ENCODE results near the gene NEK9. TPM values are rescaled to one million over a fixed set of nuclear protein-coding genes. Genes with fewer than 3 reads are reported as not detected.

Gene NEK9
- total RNA-seq, 1 donor from 2014 or later: 25.9 TPM

GRCh38 chr14:75077794-75078193, 49.1 kb downstream of the NEK9 start:
- no peak overlapping the region for H3K27ac ChIP-seq
- H3K4me3 ChIP-seq: no peak overlapping the region
- H3K4me3 Mint-ChIP-seq: no peak overlapping the region
- DNase-seq (ENCODE audit: low spot score): no peak
- no peaks in the 10 kb centered on the region for H3K9me3 Mint-ChIP-seq
- TF ChIP-seq EZH2 (IDR thresholded peaks at IDR 0.05) (no peak), EZH2phosphoT487 (IDR thresholded peaks at IDR 0.05) (no peak), CTCF (IDR thresholded peaks at IDR 0.05) (no peak)
- H3F3A ChIP-seq (ENCODE audit: low read depth): no peaks in the 10 kb centered on the region
- no peak overlapping the region for H3K9ac ChIP-seq
- no peak overlapping the region for H3K27ac Mint-ChIP-seq
- peaks cover 4% of the 10 kb centered on the region for H3K36me3 Mint-ChIP-seq
- no peaks in the 10 kb centered on the region for H4K20me1 ChIP-seq (ENCODE audit: low read depth)
- H3K9me3 ChIP-seq (ENCODE audit: low read depth): no peaks in the 10 kb centered on the region
- no peaks in the 10 kb centered on the region for H3K36me3 ChIP-seq
- no peaks in the 10 kb centered on the region for H3K79me2 ChIP-seq (ENCODE audit: low read depth)
- H3K4me2 ChIP-seq: no peak overlapping the region
- H3K4me1 Mint-ChIP-seq: no peaks in the 10 kb centered on the region
- no peak overlapping the region for H2AFZ ChIP-seq (replicated peaks)
- no peaks in the 10 kb centered on the region for H3K27me3 ChIP-seq
- no peaks in the 10 kb centered on the region for H3K27me3 Mint-ChIP-seq (ENCODE audit: insufficient read depth, low read depth)
- no peaks in the 10 kb centered on the region for H3K4me1 ChIP-seq

- Histone ChIP-seq H3F3A (ENCODE audit: low read depth) (peaks cover 8% of the 10 kb centered on the region), H3K4me2 (peak overlapping the region; percentile 92), H3K27ac (no peak overlapping the region), H3K9ac (no peak overlapping the region), H3K4me3 (no peak overlapping the region), H4K20me1 (ENCODE audit: low read depth) (no peaks in the 10 kb centered on the region), H3K4me1 (peaks cover 12% of the 10 kb centered on the region), H2AFZ (replicated peaks) (no peak overlapping the region), H3K9me3 (ENCODE audit: low read depth) (no peaks in the 10 kb centered on the region), H3K79me2 (ENCODE audit: low read depth) (no peaks in the 10 kb centered on the region), H3K27me3 (peaks cover 20% of the 10 kb centered on the region), H3K36me3 (no peaks in the 10 kb centered on the region)
- H3K27ac Mint-ChIP-seq: no peak overlapping the region
- no peak overlapping the region for H3K4me3 Mint-ChIP-seq
- H3K4me1 Mint-ChIP-seq: peaks cover 2% of the 10 kb centered on the region
- TF ChIP-seq EZH2 (IDR thresholded peaks at IDR 0.05) (no peak), EZH2phosphoT487 (IDR thresholded peaks at IDR 0.05) (no peak), CTCF (IDR thresholded peaks at IDR 0.05) (no peak)
- H3K9me3 Mint-ChIP-seq: no peaks in the 10 kb centered on the region
- peaks cover 2% of the 10 kb centered on the region for H3K27me3 Mint-ChIP-seq (ENCODE audit: insufficient read depth, low read depth)
- no peaks in the 10 kb centered on the region for H3K36me3 Mint-ChIP-seq
- no peak for DNase-seq (ENCODE audit: low spot score)
Observed at GRCh38 chr14:75070383-75070782, 56.5 kb downstream of the NEK9 start.

GRCh38 chr14:75069811-75070145, 57.1 kb downstream of the NEK9 start:
- no peaks in the 10 kb centered on the region for H3K36me3 ChIP-seq
- H3K9ac ChIP-seq: no peak overlapping the region
- H3K4me1 Mint-ChIP-seq: peaks cover 2% of the 10 kb centered on the region
- H3K27ac Mint-ChIP-seq: peak overlapping the region; percentile 97
- H3K36me3 Mint-ChIP-seq: no peaks in the 10 kb centered on the region
- H2AFZ ChIP-seq (replicated peaks): peak overlapping the region; percentile 88
- peaks cover 2% of the 10 kb centered on the region for H3K27me3 Mint-ChIP-seq (ENCODE audit: insufficient read depth, low read depth)
- no peaks in the 10 kb centered on the region for H3K79me2 ChIP-seq (ENCODE audit: low read depth)
- H3K9me3 ChIP-seq (ENCODE audit: low read depth): no peaks in the 10 kb centered on the region
- H3K4me3 ChIP-seq: peak overlapping the region; percentile 58
- H3F3A ChIP-seq (ENCODE audit: low read depth): peaks cover 8% of the 10 kb centered on the region
- H4K20me1 ChIP-seq (ENCODE audit: low read depth): no peaks in the 10 kb centered on the region
- H3K4me2 ChIP-seq: peak overlapping the region; percentile 92
- peaks cover 20% of the 10 kb centered on the region for H3K27me3 ChIP-seq
- TF ChIP-seq EZH2phosphoT487 (IDR thresholded peaks at IDR 0.05) (no peak), EZH2 (IDR thresholded peaks at IDR 0.05) (no peak), CTCF (IDR thresholded peaks at IDR 0.05) (no peak)
- H3K4me3 Mint-ChIP-seq: no peak overlapping the region
- peaks cover 12% of the 10 kb centered on the region for H3K4me1 ChIP-seq
- H3K27ac ChIP-seq: no peak overlapping the region
- peak; percentile 65 for DNase-seq (ENCODE audit: low spot score)
- no peaks in the 10 kb centered on the region for H3K9me3 Mint-ChIP-seq

All from neural progenitor cell (in vitro differentiated cells).